ENCODE data around the gene CBLC.

GRCh38 chr19:44814517-44814916 lies 36.8 kb downstream of the CBLC start:
- TF ChIP-seq, protein P1, sequence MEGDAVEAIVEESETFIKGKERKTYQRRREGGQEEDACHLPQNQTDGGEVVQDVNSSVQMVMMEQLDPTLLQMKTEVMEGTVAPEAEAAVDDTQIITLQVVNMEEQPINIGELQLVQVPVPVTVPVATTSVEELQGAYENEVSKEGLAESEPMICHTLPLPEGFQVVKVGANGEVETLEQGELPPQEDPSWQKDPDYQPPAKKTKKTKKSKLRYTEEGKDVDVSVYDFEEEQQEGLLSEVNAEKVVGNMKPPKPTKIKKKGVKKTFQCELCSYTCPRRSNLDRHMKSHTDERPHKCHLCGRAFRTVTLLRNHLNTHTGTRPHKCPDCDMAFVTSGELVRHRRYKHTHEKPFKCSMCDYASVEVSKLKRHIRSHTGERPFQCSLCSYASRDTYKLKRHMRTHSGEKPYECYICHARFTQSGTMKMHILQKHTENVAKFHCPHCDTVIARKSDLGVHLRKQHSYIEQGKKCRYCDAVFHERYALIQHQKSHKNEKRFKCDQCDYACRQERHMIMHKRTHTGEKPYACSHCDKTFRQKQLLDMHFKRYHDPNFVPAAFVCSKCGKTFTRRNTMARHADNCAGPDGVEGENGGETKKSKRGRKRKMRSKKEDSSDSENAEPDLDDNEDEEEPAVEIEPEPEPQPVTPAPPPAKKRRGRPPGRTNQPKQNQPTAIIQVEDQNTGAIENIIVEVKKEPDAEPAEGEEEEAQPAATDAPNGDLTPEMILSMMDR (conservative IDR thresholded peaks at IDR 0.05; ENCODE audit: low read depth, low read length), result no peak
- no peak for TF ChIP-seq EZH2phosphoT487 (IDR thresholded peaks at IDR 0.05; ENCODE audit: borderline replicate concordance, low read length)
